Loucy (cell line): ENCODE data around the gene FOLR2.

Experiments used
- EZH2phosphoT487 ChIP-seq: fragments of 200-600 bp; IDR thresholded peaks from 2 replicates; pipeline ENCODE4 v1.6.1; 2018; ENCODE audit warnings: antibody characterized with exemption, mild to moderate bottlenecking, moderate library complexity, borderline replicate concordance
- TF ChIP-seq, protein P1 (sequence below): fragments of 200-600 bp; sonication (generic); conservative IDR thresholded peaks from 2 replicates; pipeline ENCODE4 v1.5.1; 2014; ENCODE audit warnings: mild to moderate bottlenecking, antibody characterized with exemption, low read length

DNA sequence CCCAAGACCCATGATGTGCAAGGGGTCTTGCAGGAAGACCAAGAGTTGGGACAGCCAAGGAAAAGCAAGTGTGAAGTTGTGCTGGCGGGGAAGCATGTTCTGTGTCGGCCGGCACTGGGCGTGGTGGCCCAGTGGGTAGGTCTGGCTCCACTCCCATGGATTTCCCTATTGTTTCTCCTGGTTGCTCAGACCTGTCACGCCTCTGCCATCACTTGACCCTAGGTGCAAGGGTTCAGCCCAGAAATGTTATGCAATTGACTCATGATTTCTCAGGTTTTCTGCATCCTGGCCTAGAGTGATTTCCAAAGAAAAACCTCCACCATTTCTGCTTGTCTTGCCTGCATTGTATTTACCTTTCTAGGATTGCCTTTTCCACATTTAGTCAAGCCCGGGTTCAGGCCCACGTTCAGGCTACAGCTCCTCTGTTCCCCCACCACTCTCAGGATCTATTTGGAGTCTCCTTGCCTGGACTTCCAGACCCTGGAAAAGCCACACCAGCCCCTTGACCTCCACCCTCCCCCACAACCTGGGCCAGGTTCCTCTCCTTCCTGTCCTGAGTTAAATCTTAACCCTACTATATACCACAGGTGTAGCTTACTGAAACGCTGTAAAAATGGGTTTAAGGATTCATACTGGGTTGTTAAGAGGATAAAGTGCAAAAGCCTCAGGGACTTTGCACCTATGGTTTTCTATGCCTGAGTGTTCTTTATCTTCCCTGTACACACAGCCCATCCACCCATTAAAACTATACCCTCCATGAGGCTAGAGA is 42.1 kb upstream of the FOLR2 start:
- TF ChIP-seq, protein P1, sequence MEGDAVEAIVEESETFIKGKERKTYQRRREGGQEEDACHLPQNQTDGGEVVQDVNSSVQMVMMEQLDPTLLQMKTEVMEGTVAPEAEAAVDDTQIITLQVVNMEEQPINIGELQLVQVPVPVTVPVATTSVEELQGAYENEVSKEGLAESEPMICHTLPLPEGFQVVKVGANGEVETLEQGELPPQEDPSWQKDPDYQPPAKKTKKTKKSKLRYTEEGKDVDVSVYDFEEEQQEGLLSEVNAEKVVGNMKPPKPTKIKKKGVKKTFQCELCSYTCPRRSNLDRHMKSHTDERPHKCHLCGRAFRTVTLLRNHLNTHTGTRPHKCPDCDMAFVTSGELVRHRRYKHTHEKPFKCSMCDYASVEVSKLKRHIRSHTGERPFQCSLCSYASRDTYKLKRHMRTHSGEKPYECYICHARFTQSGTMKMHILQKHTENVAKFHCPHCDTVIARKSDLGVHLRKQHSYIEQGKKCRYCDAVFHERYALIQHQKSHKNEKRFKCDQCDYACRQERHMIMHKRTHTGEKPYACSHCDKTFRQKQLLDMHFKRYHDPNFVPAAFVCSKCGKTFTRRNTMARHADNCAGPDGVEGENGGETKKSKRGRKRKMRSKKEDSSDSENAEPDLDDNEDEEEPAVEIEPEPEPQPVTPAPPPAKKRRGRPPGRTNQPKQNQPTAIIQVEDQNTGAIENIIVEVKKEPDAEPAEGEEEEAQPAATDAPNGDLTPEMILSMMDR, result no peak
- TF ChIP-seq EZH2phosphoT487, result no peak
